ENCODE data around the gene METTL24. TPM values are rescaled to one million over a fixed set of nuclear protein-coding genes. Genes with fewer than 3 reads are reported as not detected.

The METTL24 gene
- total RNA-seq, 4 donors from 2014 or later: 2.6 to 12.6 (median 4.0) TPM

DNA sequence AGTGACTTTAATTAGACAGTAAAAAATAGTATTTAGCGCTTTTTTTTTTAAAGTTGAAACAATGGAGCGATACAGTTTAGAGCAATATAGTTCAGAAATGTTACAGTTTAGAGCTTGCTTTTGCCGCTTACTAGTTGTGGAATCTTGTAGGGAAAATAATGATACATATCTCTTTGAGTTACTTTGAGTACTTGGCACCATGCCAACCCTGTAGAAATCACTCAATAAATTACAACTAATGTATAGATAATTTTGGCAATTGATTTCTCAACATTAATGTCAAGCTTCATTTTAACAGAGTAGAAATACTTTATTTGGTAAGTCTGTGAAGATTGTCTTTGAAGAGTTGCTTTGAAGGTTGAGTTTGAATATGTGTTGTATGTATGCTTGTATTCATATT is 150.5 kb downstream of the METTL24 start:
- TF ChIP-seq, protein P1, sequence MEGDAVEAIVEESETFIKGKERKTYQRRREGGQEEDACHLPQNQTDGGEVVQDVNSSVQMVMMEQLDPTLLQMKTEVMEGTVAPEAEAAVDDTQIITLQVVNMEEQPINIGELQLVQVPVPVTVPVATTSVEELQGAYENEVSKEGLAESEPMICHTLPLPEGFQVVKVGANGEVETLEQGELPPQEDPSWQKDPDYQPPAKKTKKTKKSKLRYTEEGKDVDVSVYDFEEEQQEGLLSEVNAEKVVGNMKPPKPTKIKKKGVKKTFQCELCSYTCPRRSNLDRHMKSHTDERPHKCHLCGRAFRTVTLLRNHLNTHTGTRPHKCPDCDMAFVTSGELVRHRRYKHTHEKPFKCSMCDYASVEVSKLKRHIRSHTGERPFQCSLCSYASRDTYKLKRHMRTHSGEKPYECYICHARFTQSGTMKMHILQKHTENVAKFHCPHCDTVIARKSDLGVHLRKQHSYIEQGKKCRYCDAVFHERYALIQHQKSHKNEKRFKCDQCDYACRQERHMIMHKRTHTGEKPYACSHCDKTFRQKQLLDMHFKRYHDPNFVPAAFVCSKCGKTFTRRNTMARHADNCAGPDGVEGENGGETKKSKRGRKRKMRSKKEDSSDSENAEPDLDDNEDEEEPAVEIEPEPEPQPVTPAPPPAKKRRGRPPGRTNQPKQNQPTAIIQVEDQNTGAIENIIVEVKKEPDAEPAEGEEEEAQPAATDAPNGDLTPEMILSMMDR (IDR thresholded peaks at IDR 0.05): no peak
- TF ChIP-seq POLR2A (IDR thresholded peaks at IDR 0.05): no peak
- no peaks in the 10 kb centered on the region for H3K27me3 ChIP-seq

DNA sequence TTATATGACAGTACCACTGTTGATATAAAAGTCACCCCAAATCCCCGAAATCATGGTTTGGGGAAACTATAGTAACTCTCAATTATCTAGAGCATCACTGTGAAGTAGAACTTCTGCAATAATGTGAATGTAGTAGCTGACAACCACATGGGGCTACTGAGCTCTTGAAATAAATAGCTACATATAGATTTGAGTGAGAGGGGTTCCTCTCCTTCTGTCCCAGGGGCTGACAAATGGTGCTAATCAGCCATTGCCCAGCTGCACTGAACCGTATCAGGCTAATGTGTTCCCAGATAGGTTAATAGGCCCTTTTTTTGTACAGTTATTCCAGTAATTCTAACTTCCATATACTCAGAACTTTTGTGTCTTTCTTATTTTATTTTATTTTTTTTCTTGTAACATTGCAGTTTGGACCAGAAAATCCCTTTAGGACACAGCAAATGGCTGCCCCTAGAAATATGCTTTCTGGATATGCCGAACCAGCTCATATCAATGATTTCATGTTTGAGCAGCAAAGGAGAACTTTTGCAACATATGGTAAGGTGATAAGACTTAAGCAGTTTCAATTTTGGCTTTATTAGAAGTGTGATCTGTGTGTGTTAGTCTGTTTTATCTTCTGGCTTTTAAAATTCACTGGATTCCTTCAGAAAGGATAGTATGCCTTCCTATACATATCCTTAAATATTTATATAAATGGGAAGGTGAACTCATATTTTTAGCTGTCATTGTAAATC is 156.8 kb downstream of the METTL24 start:
- Histone ChIP-seq H3K27ac (no peak overlapping the region), H3K4me3 (replicated peaks in 1 of 3) (no peak overlapping the region), H3K27me3 (no peaks in the 10 kb centered on the region), H3K9me3 (no peaks in the 10 kb centered on the region), H3K4me1 (no peaks in the 10 kb centered on the region), H3K36me3 (no peaks in the 10 kb centered on the region)
- intact Hi-C loops (cut with DNase I): no loop called here
- no peak for TF ChIP-seq POLR2A (IDR thresholded peaks at IDR 0.05)
- TF ChIP-seq, protein P1 (IDR thresholded peaks at IDR 0.05): no peak
- no peak for DNase-seq
- WGBS, 2 donors: 92% methylated on average over 3 of the region's 3 CpGs

More for the DNA sequence above, 150.5 kb downstream of the METTL24 start:
- H3K27ac ChIP-seq: no peak overlapping the region
- 98% methylated on average over 3 of the region's 3 CpGs for WGBS, 2 donors
- H3K4me3 ChIP-seq (replicated peaks in 1 of 3): no peak overlapping the region
- peaks cover 8 to 10% of the 10 kb centered on the region in 2 donors for H3K36me3 ChIP-seq
- no peak for DNase-seq
- intact Hi-C loops (cut with DNase I): no loop called here
- no peaks in the 10 kb centered on the region for H3K9me3 ChIP-seq
- no peaks in the 10 kb centered on the region for H3K4me1 ChIP-seq

DNA sequence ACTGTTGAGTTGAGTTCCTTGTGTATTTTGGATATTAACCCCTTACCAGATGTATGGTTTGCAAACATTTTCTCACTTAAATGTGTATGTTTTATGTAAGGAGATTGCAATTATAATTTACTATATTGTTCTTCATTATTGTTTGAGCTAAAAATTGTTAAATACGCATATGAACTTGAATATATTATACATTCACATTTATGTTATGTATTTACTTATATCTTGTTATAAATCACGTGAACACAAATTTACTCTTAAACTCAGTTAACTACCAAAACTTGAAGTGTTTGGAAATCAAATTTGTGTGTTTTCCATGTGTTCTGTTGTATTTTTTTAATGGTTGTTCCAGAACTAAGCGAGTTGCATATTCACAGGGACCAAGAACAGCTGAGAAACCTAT is 159.6 kb downstream of the METTL24 start:
- DNase-seq: no peak
- no peak overlapping the region for H3K4me3 ChIP-seq (replicated peaks in 1 of 3)
- no peaks in the 10 kb centered on the region for H3K4me1 ChIP-seq
- no peaks in the 10 kb centered on the region for H3K27me3 ChIP-seq
- intact Hi-C loops (cut with DNase I): no loop called here
- H3K9me3 ChIP-seq: no peaks in the 10 kb centered on the region
- H3K36me3 ChIP-seq: no peaks in the 10 kb centered on the region
- H3K27ac ChIP-seq: no peak overlapping the region
- WGBS, 2 donors: 96 to 99% methylated on average over 3 of the region's 3 CpGs
- TF ChIP-seq, protein P1 (IDR thresholded peaks at IDR 0.05): no peak
- no peak for TF ChIP-seq POLR2A (IDR thresholded peaks at IDR 0.05)

- Histone ChIP-seq H3K27ac (no peak overlapping the region), H3K27me3 (no peaks in the 10 kb centered on the region), H3K9me3 (no peaks in the 10 kb centered on the region), H3K4me3 (replicated peaks in 1 of 3) (no peak overlapping the region), H3K4me1 (no peaks in the 10 kb centered on the region), H3K36me3 (no peaks in the 10 kb centered on the region)
- DNase-seq: no peak
- WGBS, 2 donors: 91 to 92% methylated on average over 1 of the region's 1 CpG
- no peak for TF ChIP-seq POLR2A (IDR thresholded peaks at IDR 0.05)
- TF ChIP-seq, protein P1 (IDR thresholded peaks at IDR 0.05): no peak
- intact Hi-C loops (cut with DNase I): no loop called here
Measured at GRCh38 chr6:110196874-110197273, 161.3 kb downstream of the METTL24 start.

GRCh38 chr6:110195639-110196038 is 162.5 kb downstream of the METTL24 start:
- no peak overlapping the region for H3K27ac ChIP-seq
- intact Hi-C loops (cut with DNase I): no loop called here
- TF ChIP-seq POLR2A (IDR thresholded peaks at IDR 0.05): no peak
- TF ChIP-seq, protein P1 (IDR thresholded peaks at IDR 0.05): no peak
- no peaks in the 10 kb centered on the region for H3K27me3 ChIP-seq
- no peak overlapping the region for H3K4me3 ChIP-seq (replicated peaks in 1 of 3)
- no peaks in the 10 kb centered on the region for H3K36me3 ChIP-seq
- no peaks in the 10 kb centered on the region for H3K9me3 ChIP-seq
- H3K4me1 ChIP-seq: no peaks in the 10 kb centered on the region
- DNase-seq: no peak
- WGBS, 2 donors: 95 to 96% methylated on average over 4 of the region's 4 CpGs
